SU-DHL-6 (cell line): ENCODE results near the gene ORAI2.

Experiments
- CTCF ChIP-seq: fragments of 200-600 bp; sonication (generic); IDR thresholded peaks from one replicate; pipeline ENCODE4 v1.5.1; 2017; ENCODE audit warnings: antibody characterized with exemption, mild to moderate bottlenecking, low read length, moderate library complexity; ENCODE audit not compliant: insufficient read depth, poor library complexity, severe bottlenecking
- EZH2phosphoT487 ChIP-seq: fragments of 200-600 bp; sonication (generic), shearing (Covaris generic); conservative IDR thresholded peaks from 2 replicates; pipeline ENCODE4 v1.6.1; 2018; ENCODE audit warnings: mild to moderate bottlenecking, antibody characterized with exemption, low read length, moderate library complexity, mixed read lengths

GRCh38 chr7:102439963-102440795 lies 6.8 kb downstream of the ORAI2 start:
- TF ChIP-seq CTCF (no peak), EZH2phosphoT487 (no peak)
